Ovary (tissue), 9 donors: ENCODE measurements around the gene RASA3. TPM values are rescaled to one million over a fixed set of nuclear protein-coding genes. Genes with fewer than 3 reads are reported as not detected.

ENCODE experiments used
- DNase-seq, 5 donors: peaks; one replicate each; pipeline ENCODE4 v3.0.0-alpha.2; 2019 to 2020
- H3K27ac ChIP-seq, 2 donors: fragments of 200-600 bp; one replicate each; pipeline versions ENCODE4 v1.5.1 to v1.8.0; 2019 to 2022
- H3K27me3 ChIP-seq: fragments of 200-600 bp; one replicate; pipeline ENCODE4 v1.8.0; 2022
- H3K36me3 ChIP-seq: fragments of 200-600 bp; sonication (generic); one replicate; pipeline ENCODE4 v1.5.1; 2019
- H3K4me1 ChIP-seq: one replicate; pipeline ENCODE4 v1.8.1; 2013; ENCODE audit warnings: mild to moderate bottlenecking, moderate library complexity; ENCODE audit not compliant: insufficient read depth
- H3K4me3 ChIP-seq: fragments of 200-600 bp; sonication (generic); one replicate; pipeline ENCODE4 v1.5.1; 2017
- H3K9me3 ChIP-seq, 2 donors: fragments of 200-600 bp in 1 of 2; sonication (generic) in 1 of 2; one replicate each; pipeline versions ENCODE4 v1.5.1 to v1.8.1; 2013 to 2019; ENCODE audit warnings: mild to moderate bottlenecking in 1 of 2, moderate library complexity in 1 of 2
- EP300 ChIP-seq: sonication (generic); formaldehyde crosslinking; IDR thresholded peaks from one replicate; pipeline ENCODE4 v1.6.1; 2017; ENCODE audit warnings: antibody characterized with exemption
- POLR2A ChIP-seq: fragments of 450-650 bp; IDR thresholded peaks from one replicate; pipeline ENCODE4 v1.6.1; 2017; ENCODE audit warnings: antibody characterized with exemption, mild to moderate bottlenecking, moderate library complexity
- WGBS, 3 donors: extraction: QIAGEN DNeasy Blood & Tissue Kit in 1 of 3; methylation state at CpG; one replicate each; pipeline versions ENCODE4 v1.1.5 to v1.1.7; 2013 to 2017; 5-methylcytosine and 5-hydroxymethylcytosine counted together
- intact Hi-C, 4 donors: fragments of 100-400 bp; cut with DNase I; formaldehyde crosslinking; loops; one replicate each; pipeline versions ENCODE4 v1.11.0 to v1.15.1; 2022 to 2023
- polyA plus RNA-seq, 2 donors: library from polyadenylated mRNA; stranded (reverse); fragments of 200-250 nt in 1 of 2; fragments of 350-450 nt in 1 of 2; fragmentation: Illumina TruSeq in 1 of 2; extraction: RNeasy Lipid Tissue Mini Kit (QIAGEN cat#74804) in 1 of 2; gene quantifications; one replicate each; pipeline ENCODE4 v1.2.3, GENCODE V29; 2013 to 2014
- total RNA-seq, 7 donors: library from RNA; depleted of rRNA in 2 of 7; stranded (reverse); fragments of >200 nt in 2 of 7; fragmentation: NEBNext Ultra II Directional in 3 of 7; extraction: Animal tissue kit (Norgen Biotek cat#: 25700) in 3 of 7; gene quantifications; one replicate each; pipeline versions ENCODE4 v1.1.0 to v1.2.4, GENCODE V29; 2016 to 2023
- TF ChIP-seq, protein P1 (sequence below), 3 donors: fragments of 450-650 bp in 2 of 3; fragments of 200-600 bp in 1 of 3; IDR thresholded peaks; one replicate each; pipeline versions ENCODE4 v1.5.1 to v1.8.0; 2016 to 2022; ENCODE audit warnings: antibody characterized with exemption in 3 of 3, mild to moderate bottlenecking in 1 of 3
- donor health status: DM: no; HTN: no; CAD: no; lungs with moderate emphysema.
- donor health status: DM: no; HTN: no; CAD: no.
- donor health status: Bipolar disorder and iron deficiency.
- donor health status: DM: yes; HTN: yes; CAD: no.
- donor health status: DM: no; HTN: no; CAD: no.
- donor health status: DM: yes; HTN: yes; CAD: no.

RASA3 gene
- total and polyA plus RNA-seq, 9 donors = 5.4 to 16.9 (median 9.4) TPM

DNA sequence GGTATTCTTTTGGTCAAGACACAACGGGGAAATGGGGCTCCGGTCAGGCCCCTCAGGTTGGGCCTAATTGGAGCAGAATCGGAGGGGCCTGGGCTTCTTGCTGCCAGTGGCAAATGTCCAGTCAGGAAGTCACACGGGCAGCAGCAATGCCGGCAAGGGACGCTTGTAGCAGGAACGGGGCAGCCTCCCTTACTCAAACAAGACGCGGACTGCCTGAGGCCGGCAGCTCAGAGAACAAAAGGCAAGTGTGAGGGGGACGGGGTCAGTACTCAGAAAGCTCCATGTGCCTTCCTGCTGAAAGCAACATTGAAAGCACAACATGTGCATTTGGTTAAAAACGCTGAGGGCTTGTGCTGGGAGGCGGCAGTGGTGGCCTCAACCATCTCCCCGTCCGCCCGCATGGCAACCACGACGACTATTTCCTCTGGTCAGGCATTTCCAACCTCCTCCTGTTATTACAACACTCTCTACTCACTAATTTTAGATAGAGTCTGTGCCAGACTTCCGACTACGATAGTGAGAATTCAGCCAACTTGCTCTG is 20.5 kb upstream of the RASA3 start:
- Histone ChIP-seq H3K4me3 (no peak overlapping the region), H3K36me3 (no peaks in the 10 kb centered on the region), H3K9me3 (no peaks in the 10 kb centered on the region), H3K27ac (no peak overlapping the region), H3K27me3 (no peaks in the 10 kb centered on the region), H3K4me1 (peaks cover 3% of the 10 kb centered on the region)
- no peak for DNase-seq
- intact Hi-C loops = no loop called here
- TF ChIP-seq POLR2A (no peak), EP300 (no peak)
- TF ChIP-seq, protein P1, sequence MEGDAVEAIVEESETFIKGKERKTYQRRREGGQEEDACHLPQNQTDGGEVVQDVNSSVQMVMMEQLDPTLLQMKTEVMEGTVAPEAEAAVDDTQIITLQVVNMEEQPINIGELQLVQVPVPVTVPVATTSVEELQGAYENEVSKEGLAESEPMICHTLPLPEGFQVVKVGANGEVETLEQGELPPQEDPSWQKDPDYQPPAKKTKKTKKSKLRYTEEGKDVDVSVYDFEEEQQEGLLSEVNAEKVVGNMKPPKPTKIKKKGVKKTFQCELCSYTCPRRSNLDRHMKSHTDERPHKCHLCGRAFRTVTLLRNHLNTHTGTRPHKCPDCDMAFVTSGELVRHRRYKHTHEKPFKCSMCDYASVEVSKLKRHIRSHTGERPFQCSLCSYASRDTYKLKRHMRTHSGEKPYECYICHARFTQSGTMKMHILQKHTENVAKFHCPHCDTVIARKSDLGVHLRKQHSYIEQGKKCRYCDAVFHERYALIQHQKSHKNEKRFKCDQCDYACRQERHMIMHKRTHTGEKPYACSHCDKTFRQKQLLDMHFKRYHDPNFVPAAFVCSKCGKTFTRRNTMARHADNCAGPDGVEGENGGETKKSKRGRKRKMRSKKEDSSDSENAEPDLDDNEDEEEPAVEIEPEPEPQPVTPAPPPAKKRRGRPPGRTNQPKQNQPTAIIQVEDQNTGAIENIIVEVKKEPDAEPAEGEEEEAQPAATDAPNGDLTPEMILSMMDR (IDR thresholded peaks at IDR 0.05) = no peak
- WGBS, 3 donors = 66 to 72% (median 72%) methylated on average over 20 of the region's 20 CpGs

DNA sequence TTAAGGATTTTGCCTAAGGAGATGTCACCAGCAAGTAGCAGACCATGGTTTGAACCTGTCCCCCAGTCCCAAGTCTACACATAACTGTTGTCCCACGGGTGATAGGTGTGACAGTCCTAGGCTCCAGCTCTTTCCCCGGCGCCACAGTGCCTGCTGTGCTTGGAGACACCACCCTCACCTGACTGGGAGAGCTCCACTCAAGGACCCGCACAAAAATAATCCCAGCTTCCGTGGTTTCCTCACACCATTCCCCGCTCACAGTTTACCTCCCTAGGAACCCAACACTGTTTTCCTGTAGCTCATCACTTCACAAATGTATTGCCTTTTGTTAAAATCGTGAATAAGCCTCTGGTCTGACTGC is 19.8 kb upstream of the RASA3 start:
- Histone ChIP-seq H3K27ac (no peak overlapping the region), H3K4me3 (no peak overlapping the region), H3K27me3 (no peaks in the 10 kb centered on the region), H3K9me3 (no peaks in the 10 kb centered on the region), H3K4me1 (peaks cover 3% of the 10 kb centered on the region), H3K36me3 (no peaks in the 10 kb centered on the region)
- 71 to 89% (median 81%) methylated on average over 7 of the region's 7 CpGs for whole genome bisulfite sequencing, 3 donors
- TF ChIP-seq POLR2A (no peak), EP300 (no peak)
- TF ChIP-seq, protein P1 (IDR thresholded peaks at IDR 0.05) = no peak
- DNase-seq = no peak
- intact Hi-C loops = no loop called here

DNA sequence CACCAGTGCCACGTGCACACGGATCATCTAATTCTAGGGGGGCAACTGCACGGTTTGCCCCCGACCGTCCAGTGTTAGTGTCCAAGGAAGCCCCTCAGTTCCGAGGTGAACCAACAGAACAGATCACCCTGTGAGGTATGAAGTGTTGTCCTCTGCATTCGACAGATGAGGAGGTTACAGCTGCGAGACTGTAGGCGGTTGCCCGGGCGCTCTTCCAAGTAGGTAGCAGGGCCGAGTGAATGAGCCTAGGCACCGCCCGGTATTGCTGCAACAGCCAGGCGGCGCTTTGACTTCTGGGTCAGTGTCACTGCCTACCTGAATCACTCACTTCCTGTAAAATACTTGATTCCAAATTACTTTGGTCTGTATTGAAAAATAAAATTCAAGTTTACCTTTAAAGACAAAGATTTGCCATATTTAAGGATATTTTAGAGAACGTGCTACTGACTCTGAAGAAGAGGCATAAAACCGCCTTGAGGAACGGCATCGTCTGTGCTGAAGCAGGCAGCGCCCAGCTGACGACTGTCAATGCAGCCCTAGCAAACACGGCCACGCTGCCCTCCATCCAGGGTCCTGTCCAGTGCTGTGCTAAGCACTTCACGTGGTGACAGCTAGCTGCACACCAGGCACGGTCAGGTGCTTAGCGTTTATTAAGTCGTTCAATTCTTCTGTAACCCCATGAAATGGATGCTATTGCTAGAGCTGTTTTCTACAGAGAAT is 19.3 kb upstream of the RASA3 start:
- H3K4me3 ChIP-seq = no peak overlapping the region

DNA sequence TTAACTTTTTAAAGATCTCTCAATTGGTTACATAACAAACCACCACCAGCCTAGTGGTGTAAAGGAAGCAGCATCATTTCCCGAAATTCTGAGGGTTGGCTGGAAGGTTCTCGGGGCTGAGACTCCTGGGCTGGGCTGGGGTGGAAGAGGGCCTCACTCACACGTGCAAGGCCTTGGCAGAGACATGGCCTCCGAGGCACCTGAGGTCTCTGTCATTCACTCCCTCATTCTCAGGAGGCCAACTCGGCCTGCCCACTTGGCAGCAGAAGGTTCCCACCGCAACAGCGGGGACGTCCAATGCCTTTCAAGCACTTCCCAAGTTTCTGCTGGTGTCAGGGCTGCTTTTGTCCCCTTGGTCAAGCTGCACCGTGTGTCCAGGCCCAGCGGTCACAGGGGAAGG is 18.6 kb upstream of the RASA3 start:
- H3K27ac ChIP-seq = no peak overlapping the region
- WGBS, 3 donors = 74 to 80% (median 78%) methylated on average over 10 of the region's 10 CpGs
- no peak for DNase-seq
- H3K36me3 ChIP-seq = no peaks in the 10 kb centered on the region
- no peaks in the 10 kb centered on the region for H3K4me1 ChIP-seq
- TF ChIP-seq EP300 (no peak), POLR2A (no peak)
- TF ChIP-seq, protein P1 (IDR thresholded peaks at IDR 0.05) = no peak
- H3K4me3 ChIP-seq = no peak overlapping the region
- H3K27me3 ChIP-seq = no peaks in the 10 kb centered on the region
- no peaks in the 10 kb centered on the region for H3K9me3 ChIP-seq
- intact Hi-C loops = no loop called here

More for the DNA sequence above, 19.3 kb upstream of the RASA3 start:
- TF ChIP-seq POLR2A (no peak), EP300 (no peak)
- TF ChIP-seq, protein P1 (IDR thresholded peaks at IDR 0.05) = no peak
- intact Hi-C loops = no loop called here
- H3K36me3 ChIP-seq = no peaks in the 10 kb centered on the region
- no peak overlapping the region for H3K27ac ChIP-seq
- no peaks in the 10 kb centered on the region for H3K9me3 ChIP-seq
- H3K4me1 ChIP-seq = peaks cover 3% of the 10 kb centered on the region
- whole genome bisulfite sequencing, 3 donors = 68 to 81% (median 70%) methylated on average over 28 of the region's 28 CpGs
- DNase-seq = no peak
- H3K27me3 ChIP-seq = no peaks in the 10 kb centered on the region
